Endodermal cell (in vitro differentiated cells): ENCODE measurements around the gene IL9. TPM values are rescaled to one million over a fixed set of nuclear protein-coding genes. Genes with fewer than 3 reads are reported as not detected.
"Not testable (repeated sequence)": the region's sequence is repeated elsewhere in the genome, so short reads cannot be mapped to it uniquely, and the experiment has no call there.

Experiments
- DNase-seq: peaks from one replicate; pipeline ENCODE4 v3.0.0-alpha.2; 2017
- H3K27ac ChIP-seq: 2 replicates; pipeline ENCODE4 v1.5.1; 2013; ENCODE audit warnings: mild to moderate bottlenecking, low read depth, low read length, moderate library complexity
- H3K27me3 ChIP-seq: 2 replicates; pipeline ENCODE4 v1.6.1; 2013; ENCODE audit warnings: mild to moderate bottlenecking, low read length, moderate library complexity; ENCODE audit not compliant: insufficient read depth, control insufficient read depth, poor library complexity, severe bottlenecking
- H3K36me3 ChIP-seq: 2 replicates; pipeline ENCODE4 v1.7.0; 2013; ENCODE audit warnings: mild to moderate bottlenecking, low read length, moderate library complexity; ENCODE audit not compliant: control insufficient read depth, insufficient read depth
- H3K4me1 ChIP-seq: one replicate; pipeline ENCODE4 v1.7.0; 2013; ENCODE audit warnings: low read length; ENCODE audit not compliant: control insufficient read depth, insufficient read depth
- H3K4me3 ChIP-seq: 2 replicates; pipeline ENCODE4 v1.5.1; 2013; ENCODE audit warnings: mild to moderate bottlenecking, low read length, moderate library complexity
- H3K9ac ChIP-seq: 2 replicates; pipeline ENCODE4 v1.6.1; 2013; ENCODE audit warnings: mild to moderate bottlenecking, low read length, moderate library complexity; ENCODE audit not compliant: poor library complexity, severe bottlenecking; ENCODE audit errors: extremely low read depth
- H3K9me3 ChIP-seq: 2 replicates; pipeline ENCODE4 v1.6.1; 2013; ENCODE audit warnings: mild to moderate bottlenecking, low read length, moderate library complexity; ENCODE audit not compliant: control insufficient read depth
- H3K27ac Mint-ChIP-seq: 2 replicates; pipeline ENCODE4 v1.8.0; 2020; ENCODE audit warnings: mixed read lengths
- H3K27me3 Mint-ChIP-seq: 2 replicates; pipeline ENCODE4 v1.8.0; 2021; ENCODE audit warnings: mild to moderate bottlenecking, mixed read lengths; ENCODE audit not compliant: insufficient read depth
- H3K36me3 Mint-ChIP-seq: 2 replicates; pipeline ENCODE4 v1.8.0; 2020; ENCODE audit warnings: low read depth, mixed read lengths
- H3K4me1 Mint-ChIP-seq: 2 replicates; pipeline ENCODE4 v1.8.0; 2020; ENCODE audit warnings: mixed read lengths
- H3K4me3 Mint-ChIP-seq: 2 replicates; pipeline ENCODE4 v1.8.0; 2020; ENCODE audit warnings: mild to moderate bottlenecking, moderate library complexity, mixed read lengths
- H3K9me3 Mint-ChIP-seq: 2 replicates; pipeline ENCODE4 v1.8.0; 2020; ENCODE audit warnings: mild to moderate bottlenecking, mixed read lengths
- WGBS, 2 experiments: methylation state at CpG; one replicate each; pipeline versions ENCODE4 v1.1.5 to v1.1.7; 2013; ENCODE audit warnings: missing lambda C conversion rate in 2 of 2, mixed read lengths in 1 of 2; ENCODE audit not compliant: insufficient coverage in 1 of 2, insufficient read length in 1 of 2; 5-methylcytosine and 5-hydroxymethylcytosine counted together
- total RNA-seq, 2 donors: library from RNA; stranded (reverse); fragmentation: NEBNext Ultra II Directional in 1 of 2; extraction: Animal tissue kit (Norgen Biotek cat#: 25700) in 1 of 2; gene quantifications; 2 replicates in 1 of 2; 3 replicates in 1 of 2; pipeline ENCODE4 v1.2.1, GENCODE V29; 2021
- TF ChIP-seq, protein P1 (sequence below): fragments of 200-600 bp; sonication (generic); conservative IDR thresholded peaks from 2 replicates; pipeline ENCODE4 v1.5.0; 2021; ENCODE audit warnings: antibody characterized with exemption, mild to moderate bottlenecking

IL9 gene
- total RNA-seq, 2 donors from 2014 or later: not detected

DNA sequence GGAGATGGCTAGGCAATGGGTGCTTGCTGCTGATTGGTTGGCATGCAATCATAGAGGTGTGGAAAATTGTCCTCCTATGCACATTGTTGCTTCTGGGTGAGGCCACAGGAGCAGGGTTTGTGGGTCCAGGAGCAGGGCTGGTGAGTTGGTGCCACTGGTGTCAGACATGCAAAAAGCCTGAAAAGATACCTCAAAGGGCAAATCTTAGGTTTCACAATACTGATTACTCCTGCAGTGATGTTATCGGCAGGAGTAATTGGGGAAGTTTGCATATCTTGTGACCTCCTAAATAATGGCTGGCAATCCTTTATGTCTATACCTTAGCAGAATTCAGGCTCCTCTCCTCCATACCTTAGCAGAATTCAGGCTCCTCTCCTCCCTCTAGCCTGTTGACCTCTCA, 36.0 kb downstream of the IL9 start:
- peak; percentile 43 for DNase-seq
- no peaks in the 10 kb centered on the region for H3K27me3 Mint-ChIP-seq
- no peaks in the 10 kb centered on the region for H3K9me3 Mint-ChIP-seq
- H3K36me3 Mint-ChIP-seq: peaks cover 4% of the 10 kb centered on the region
- no peak overlapping the region for H3K27ac ChIP-seq
- TF ChIP-seq, protein P1, sequence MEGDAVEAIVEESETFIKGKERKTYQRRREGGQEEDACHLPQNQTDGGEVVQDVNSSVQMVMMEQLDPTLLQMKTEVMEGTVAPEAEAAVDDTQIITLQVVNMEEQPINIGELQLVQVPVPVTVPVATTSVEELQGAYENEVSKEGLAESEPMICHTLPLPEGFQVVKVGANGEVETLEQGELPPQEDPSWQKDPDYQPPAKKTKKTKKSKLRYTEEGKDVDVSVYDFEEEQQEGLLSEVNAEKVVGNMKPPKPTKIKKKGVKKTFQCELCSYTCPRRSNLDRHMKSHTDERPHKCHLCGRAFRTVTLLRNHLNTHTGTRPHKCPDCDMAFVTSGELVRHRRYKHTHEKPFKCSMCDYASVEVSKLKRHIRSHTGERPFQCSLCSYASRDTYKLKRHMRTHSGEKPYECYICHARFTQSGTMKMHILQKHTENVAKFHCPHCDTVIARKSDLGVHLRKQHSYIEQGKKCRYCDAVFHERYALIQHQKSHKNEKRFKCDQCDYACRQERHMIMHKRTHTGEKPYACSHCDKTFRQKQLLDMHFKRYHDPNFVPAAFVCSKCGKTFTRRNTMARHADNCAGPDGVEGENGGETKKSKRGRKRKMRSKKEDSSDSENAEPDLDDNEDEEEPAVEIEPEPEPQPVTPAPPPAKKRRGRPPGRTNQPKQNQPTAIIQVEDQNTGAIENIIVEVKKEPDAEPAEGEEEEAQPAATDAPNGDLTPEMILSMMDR: no peak
- peaks cover 1% of the 10 kb centered on the region for H3K9me3 ChIP-seq
- no peak overlapping the region for H3K4me3 Mint-ChIP-seq
- 44 to 55% methylated on average over 1 of the region's 1 CpG for WGBS, 2 experiments
- H3K27ac Mint-ChIP-seq: peak overlapping the region; percentile 84
- no peaks in the 10 kb centered on the region for H3K27me3 ChIP-seq
- H3K9ac ChIP-seq: no peak overlapping the region
- no peak overlapping the region for H3K4me3 ChIP-seq
- H3K36me3 ChIP-seq: no peaks in the 10 kb centered on the region
- peaks cover 10% of the 10 kb centered on the region for H3K4me1 ChIP-seq
- H3K4me1 Mint-ChIP-seq: peaks cover 27% of the 10 kb centered on the region

DNA sequence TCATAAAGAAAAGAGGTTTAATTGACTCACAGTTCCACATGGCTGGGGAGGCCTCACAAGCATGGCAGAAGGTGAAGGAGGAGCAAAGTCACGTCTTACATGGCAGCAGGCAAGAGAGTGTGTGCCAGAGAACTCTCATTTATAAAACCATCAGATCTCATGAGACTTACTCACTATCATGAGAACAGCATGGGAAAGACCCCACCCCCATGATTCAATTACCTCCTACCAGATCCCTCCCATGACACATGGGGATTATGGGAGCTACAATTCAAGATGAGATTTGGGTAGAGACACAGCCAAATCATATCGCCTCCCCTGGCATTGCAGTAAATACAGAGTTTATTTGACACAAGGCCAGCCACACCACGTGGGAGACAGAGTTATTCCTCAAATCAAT, 36.5 kb downstream of the IL9 start:
- Mint-ChIP-seq H3K4me1 (peaks cover 27% of the 10 kb centered on the region), H3K27ac (peak overlapping the region; percentile 84)
- not testable (repeated sequence) for H3K9ac ChIP-seq, H3K9me3 ChIP-seq, H3K36me3 Mint-ChIP-seq, H3K4me3 Mint-ChIP-seq, H3K9me3 Mint-ChIP-seq, H3K36me3 ChIP-seq, H3K27me3 ChIP-seq, H3K27me3 Mint-ChIP-seq
- DNase-seq: peak; percentile 36
- Histone ChIP-seq H3K4me3 (peak overlapping the region; percentile 12), H3K27ac (peak overlapping the region; percentile 19), H3K4me1 (peaks cover 10% of the 10 kb centered on the region)
- 85% methylated on average over 3 of the region's 3 CpGs; no CpG with 5 or more reads in 1 of the 2 experiments for WGBS, 2 experiments

DNA sequence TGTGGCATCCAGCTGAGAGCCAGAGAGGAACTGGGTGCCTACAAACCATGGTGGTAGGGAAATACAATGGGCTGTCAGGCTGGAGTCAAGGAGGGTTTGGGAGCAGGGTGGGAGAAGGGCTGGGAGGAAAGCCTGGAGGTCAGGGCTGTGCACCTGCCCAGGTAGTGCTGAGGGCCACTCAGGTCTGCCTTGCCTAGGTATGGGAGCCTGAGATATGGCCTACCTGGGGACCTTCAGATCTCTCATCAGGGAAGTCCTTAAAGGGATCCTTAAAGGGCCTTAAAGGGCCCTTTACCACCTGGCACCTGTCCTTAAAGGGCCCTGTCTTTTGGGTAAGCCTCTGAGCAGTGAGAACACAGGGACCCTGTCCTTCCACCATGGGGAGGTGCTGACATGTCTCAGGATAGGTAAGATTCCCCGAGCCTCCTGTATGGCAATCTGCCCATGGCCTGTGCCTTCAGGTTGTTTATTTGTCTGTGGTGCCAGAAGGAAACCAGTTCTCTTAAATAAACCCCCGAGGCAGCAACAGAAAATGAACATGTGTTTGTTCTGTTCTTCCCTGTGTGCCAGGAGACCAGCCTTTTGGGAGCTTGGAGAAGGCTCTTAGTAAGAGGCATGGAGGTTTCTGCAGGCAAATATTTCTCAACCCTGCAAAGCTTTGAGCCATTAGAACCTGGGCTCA, 37.9 kb downstream of the IL9 start:
- Mint-ChIP-seq H3K27me3 (peaks cover 2% of the 10 kb centered on the region), H3K27ac (no peak overlapping the region), H3K9me3 (no peaks in the 10 kb centered on the region), H3K36me3 (peaks cover 18% of the 10 kb centered on the region), H3K4me1 (peaks cover 27% of the 10 kb centered on the region), H3K4me3 (no peak overlapping the region)
- TF ChIP-seq, protein P1: no peak
- WGBS, 2 experiments: 84 to 92% methylated on average over 2 of the region's 2 CpGs
- peaks cover 10% of the 10 kb centered on the region for H3K4me1 ChIP-seq
- H3K9ac ChIP-seq: no peak overlapping the region
- no peaks in the 10 kb centered on the region for H3K36me3 ChIP-seq
- H3K9me3 ChIP-seq: peaks cover 17% of the 10 kb centered on the region
- peak; percentile 28 for DNase-seq
- no peaks in the 10 kb centered on the region for H3K27me3 ChIP-seq
- H3K4me3 ChIP-seq: no peak overlapping the region
- no peak overlapping the region for H3K27ac ChIP-seq
